Inferior parietal cortex (tissue), 1 donor: ENCODE measurements around the gene LIMS2.

ENCODE experiments used
- DNase-seq: peaks from one replicate; pipeline ENCODE4 v3.0.0-alpha.2; 2016; ENCODE audit errors: extremely low spot score

Gene LIMS2

GRCh38 chr2:127658641-127659407, 16.5 kb downstream of the LIMS2 start:
- no peak for DNase-seq

- no peak for DNase-seq
Observed at GRCh38 chr2:127658146-127658545, 17.2 kb downstream of the LIMS2 start.

GRCh38 chr2:127657232-127657595, 18.1 kb downstream of the LIMS2 start:
- no peak for DNase-seq

GRCh38 chr2:127656569-127657231, 18.6 kb downstream of the LIMS2 start:
- no peak for DNase-seq

- DNase-seq: no peak
Observed at GRCh38 chr2:127655209-127656073, 19.9 kb downstream of the LIMS2 start.

GRCh38 chr2:127654838-127655175, 20.5 kb downstream of the LIMS2 start:
- no peak for DNase-seq

- no peak for DNase-seq
Observed at GRCh38 chr2:127654084-127654837, 21.1 kb downstream of the LIMS2 start.

GRCh38 chr2:127653421-127654083, 21.8 kb downstream of the LIMS2 start:
- DNase-seq: no peak

- no peak for DNase-seq
Observed at GRCh38 chr2:127652786-127653357, 22.5 kb downstream of the LIMS2 start.

GRCh38 chr2:127651971-127652550, 23.3 kb downstream of the LIMS2 start:
- DNase-seq: peak; percentile 55

GRCh38 chr2:127651381-127651809, 23.9 kb downstream of the LIMS2 start:
- no peak for DNase-seq

- no peak for DNase-seq
Observed at GRCh38 chr2:127650785-127651380, 24.4 kb downstream of the LIMS2 start.

GRCh38 chr2:127650041-127650784, 25.1 kb downstream of the LIMS2 start:
- DNase-seq: no peak

- peak; percentile 93 for DNase-seq
Observed at GRCh38 chr2:127649684-127650040, 25.7 kb downstream of the LIMS2 start.

- DNase-seq: no peak
Observed at GRCh38 chr2:127649100-127649611, 26.2 kb downstream of the LIMS2 start.

- no peak for DNase-seq
Observed at GRCh38 chr2:127648321-127648720, 27.0 kb downstream of the LIMS2 start.

- DNase-seq: no peak
Observed at GRCh38 chr2:127647242-127648190, 27.8 kb downstream of the LIMS2 start.
